Suprapubic skin (tissue), 4 donors: ENCODE results near the gene NFATC3. TPM values are rescaled to one million over a fixed set of nuclear protein-coding genes. Genes with fewer than 3 reads are reported as not detected.

ENCODE experiments used
- DNase-seq, 2 donors: peaks; one replicate each; pipeline ENCODE4 v3.0.0-alpha.2; 2019; ENCODE audit warnings: low spot score in 2 of 2
- H3K27ac ChIP-seq: fragments of 200-600 bp; sonication (generic); one replicate; pipeline ENCODE4 v1.5.1; 2019
- H3K27me3 ChIP-seq: fragments of 200-600 bp; sonication (generic); one replicate; pipeline ENCODE4 v1.5.1; 2019
- H3K36me3 ChIP-seq: fragments of 200-600 bp; sonication (generic); one replicate; pipeline ENCODE4 v1.5.1; 2019
- H3K4me1 ChIP-seq: fragments of 200-600 bp; sonication (generic); one replicate; pipeline ENCODE4 v1.5.1; 2019
- H3K4me3 ChIP-seq: fragments of 200-600 bp; sonication (generic); one replicate; pipeline ENCODE4 v1.5.1; 2019; ENCODE audit warnings: mild to moderate bottlenecking
- H3K9me3 ChIP-seq: fragments of 200-600 bp; sonication (generic); one replicate; pipeline ENCODE4 v1.5.1; 2019
- CTCF ChIP-seq, 2 donors: fragments of 200-600 bp in 1 of 2; fragments of 450-650 bp in 1 of 2; sonication (generic) in 1 of 2; IDR thresholded peaks; one replicate each; pipeline ENCODE4 v1.5.1; 2016 to 2019; ENCODE audit warnings: antibody characterized with exemption in 2 of 2, mild to moderate bottlenecking in 1 of 2, moderate library complexity in 1 of 2
- EP300 ChIP-seq: sonication (generic); formaldehyde crosslinking; IDR thresholded peaks from one replicate; pipeline ENCODE4 v1.6.1; 2017; ENCODE audit warnings: antibody characterized with exemption
- POLR2A ChIP-seq, 2 donors: fragments of 450-650 bp; IDR thresholded peaks; one replicate each; pipeline ENCODE4 v1.6.1; 2017; ENCODE audit warnings: antibody characterized with exemption in 2 of 2, mild to moderate bottlenecking in 2 of 2, moderate library complexity in 2 of 2
- POLR2AphosphoS5 ChIP-seq, 3 donors: sonication (generic); formaldehyde crosslinking; IDR thresholded peaks; one replicate each; pipeline ENCODE4 v1.6.1; 2017; ENCODE audit warnings: antibody characterized with exemption in 3 of 3
- WGBS: methylation state at CpG from one replicate; pipeline ENCODE4 v1.1.5; 2018; 5-methylcytosine and 5-hydroxymethylcytosine counted together
- total RNA-seq, 4 donors: library from RNA; depleted of rRNA; stranded (reverse); fragments of >200 nt; gene quantifications; one replicate each; pipeline ENCODE4 v1.1.0, GENCODE V29; 2016

Gene NFATC3
- total RNA-seq, 4 donors from 2014 or later = 32.7 to 58.1 (median 36.9) TPM

DNA sequence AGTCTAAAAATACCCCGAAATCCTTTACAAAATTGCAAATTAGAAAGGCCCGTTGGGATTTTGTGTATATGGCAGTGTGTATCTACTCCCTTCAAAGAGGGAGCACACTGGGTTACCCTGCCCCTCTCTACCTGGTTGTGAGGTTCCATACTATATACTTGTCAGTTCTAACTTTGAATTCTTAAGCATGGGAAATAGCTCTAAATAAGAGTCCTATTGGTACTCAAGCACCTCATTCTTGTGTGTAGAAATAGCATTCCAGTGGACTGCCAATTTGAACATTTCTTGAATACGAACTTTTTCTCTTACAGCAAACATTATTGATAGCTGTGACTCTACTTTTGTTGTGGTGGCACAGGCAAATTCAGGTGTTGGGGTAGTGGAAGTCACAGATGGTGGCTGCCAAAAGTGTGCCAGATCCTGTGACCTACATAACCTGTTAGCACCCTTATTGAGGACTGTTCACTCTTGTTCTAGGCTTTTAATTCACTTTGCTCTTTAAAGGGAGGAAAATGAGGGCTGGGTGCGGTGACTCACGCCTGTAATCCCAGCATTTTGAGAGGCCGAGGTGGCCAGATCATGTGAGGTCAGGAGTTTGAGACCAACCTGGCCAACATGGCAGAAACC, 134.7 kb downstream of the NFATC3 start:
- TF ChIP-seq CTCF (IDR thresholded peaks at IDR 0.05) (no peak), POLR2AphosphoS5 (IDR thresholded peaks at IDR 0.05) (no peak), POLR2A (IDR thresholded peaks at IDR 0.05) (no peak), EP300 (no peak)
- WGBS = 84% methylated on average over 6 of the region's 6 CpGs
- no peaks in the 10 kb centered on the region for H3K27me3 ChIP-seq
- no peak for DNase-seq
- H3K9me3 ChIP-seq = no peaks in the 10 kb centered on the region
- no peak overlapping the region for H3K27ac ChIP-seq
- no peaks in the 10 kb centered on the region for H3K4me1 ChIP-seq
- H3K36me3 ChIP-seq = peaks cover 4% of the 10 kb centered on the region
- H3K4me3 ChIP-seq = no peak overlapping the region

DNA sequence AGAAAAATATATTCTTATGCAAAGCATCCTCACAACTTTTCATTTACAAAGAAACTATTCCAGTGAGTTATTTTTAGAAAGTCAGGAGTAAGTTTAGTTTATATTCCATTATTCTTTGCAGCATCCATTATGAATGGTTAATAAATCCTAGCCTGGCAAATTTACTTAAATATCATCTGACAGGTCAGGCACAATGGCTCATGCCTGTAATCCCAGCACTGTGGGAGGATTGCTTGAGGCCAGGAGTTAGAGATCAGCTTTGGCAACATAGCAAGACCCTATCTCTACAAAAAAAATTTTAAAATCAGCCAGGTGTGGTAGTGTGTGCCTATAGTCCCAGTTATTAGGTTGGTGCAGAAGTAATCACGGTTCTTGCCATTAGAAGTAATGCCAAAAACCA, 137.9 kb downstream of the NFATC3 start:
- 68% methylated on average over 1 of the region's 1 CpG for WGBS
- no peak for DNase-seq

DNA sequence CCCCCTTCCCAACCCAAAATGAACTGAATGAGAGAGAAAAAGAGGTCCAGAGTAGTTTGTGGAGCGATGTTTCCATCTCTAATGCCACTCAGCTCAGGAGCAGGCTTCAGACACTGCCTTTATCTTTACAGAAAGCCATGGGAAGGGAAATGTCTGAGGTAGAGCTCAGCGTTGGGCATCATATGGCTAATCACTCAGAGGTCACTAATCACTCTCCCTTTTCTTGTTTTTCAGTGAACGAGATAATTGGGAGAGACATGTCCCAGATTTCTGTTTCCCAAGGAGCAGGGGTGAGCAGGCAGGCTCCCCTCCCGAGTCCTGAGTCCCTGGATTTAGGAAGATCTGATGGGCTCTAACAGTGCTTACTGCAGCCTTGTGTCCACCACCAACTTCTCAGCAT, 140.9 kb downstream of the NFATC3 start:
- 84% methylated on average over 4 of the region's 4 CpGs for WGBS

More for the DNA sequence above, 137.9 kb downstream of the NFATC3 start:
- H3K4me1 ChIP-seq = peaks cover 8% of the 10 kb centered on the region
- TF ChIP-seq CTCF (IDR thresholded peaks at IDR 0.05) (no peak), POLR2A (IDR thresholded peaks at IDR 0.05) (no peak), POLR2AphosphoS5 (IDR thresholded peaks at IDR 0.05) (no peak), EP300 (no peak)
- no peak overlapping the region for H3K27ac ChIP-seq
- H3K9me3 ChIP-seq = no peaks in the 10 kb centered on the region
- no peaks in the 10 kb centered on the region for H3K27me3 ChIP-seq
- peaks cover 20% of the 10 kb centered on the region for H3K36me3 ChIP-seq
- no peak overlapping the region for H3K4me3 ChIP-seq

GRCh38 chr16:68227183-68227793, 142.1 kb downstream of the NFATC3 start:
- Histone ChIP-seq H3K27me3 (no peaks in the 10 kb centered on the region), H3K36me3 (peaks cover 45% of the 10 kb centered on the region), H3K27ac (peak overlapping the region; percentile 8), H3K4me3 (no peak overlapping the region), H3K9me3 (no peaks in the 10 kb centered on the region), H3K4me1 (peaks cover 17% of the 10 kb centered on the region)
- no peak for TF ChIP-seq POLR2A (IDR thresholded peaks at IDR 0.05)
- TF ChIP-seq CTCF (IDR thresholded peaks at IDR 0.05) = no peak
- no peak for TF ChIP-seq EP300
- no peak for TF ChIP-seq POLR2AphosphoS5 (IDR thresholded peaks at IDR 0.05)
- no peak for DNase-seq
- 61% methylated on average over 3 of the region's 3 CpGs for WGBS

More for the DNA sequence above, 140.9 kb downstream of the NFATC3 start:
- H3K9me3 ChIP-seq = no peaks in the 10 kb centered on the region
- TF ChIP-seq POLR2AphosphoS5 (IDR thresholded peaks at IDR 0.05) (no peak), EP300 (no peak), CTCF (IDR thresholded peaks at IDR 0.05) (no peak), POLR2A (IDR thresholded peaks at IDR 0.05) (no peak)
- peaks cover 17% of the 10 kb centered on the region for H3K4me1 ChIP-seq
- no peak overlapping the region for H3K4me3 ChIP-seq
- peaks cover 33% of the 10 kb centered on the region for H3K36me3 ChIP-seq
- DNase-seq = no peak
- no peak overlapping the region for H3K27ac ChIP-seq
- H3K27me3 ChIP-seq = no peaks in the 10 kb centered on the region

GRCh38 chr16:68227850-68228553, 142.8 kb downstream of the NFATC3 start:
- H3K36me3 ChIP-seq = peaks cover 45% of the 10 kb centered on the region
- H3K4me3 ChIP-seq = no peak overlapping the region
- TF ChIP-seq POLR2A (IDR thresholded peaks at IDR 0.05) = no peak
- no peak for TF ChIP-seq POLR2AphosphoS5 (IDR thresholded peaks at IDR 0.05)
- no peak for TF ChIP-seq EP300
- no peak for TF ChIP-seq CTCF (IDR thresholded peaks at IDR 0.05)
- 52% methylated on average over 2 of the region's 2 CpGs for WGBS
- H3K27ac ChIP-seq = peak overlapping the region; percentile 8
- H3K4me1 ChIP-seq = peaks cover 23% of the 10 kb centered on the region
- H3K27me3 ChIP-seq = no peaks in the 10 kb centered on the region
- peak in 1 of 2 donors; percentile 67 for DNase-seq
- no peaks in the 10 kb centered on the region for H3K9me3 ChIP-seq
